IPS-20b (cell line): ENCODE data around the gene EIF3B.

Source experiments
- H3K27ac ChIP-seq: one replicate; pipeline ENCODE4 v1.5.1; 2013; ENCODE audit warnings: low read length
- H3K27me3 ChIP-seq: 2 replicates; pipeline ENCODE4 v1.6.1; 2013; ENCODE audit warnings: mild to moderate bottlenecking, low read length, inconsistent platforms; ENCODE audit not compliant: insufficient read depth
- H3K36me3 ChIP-seq: 2 replicates; pipeline ENCODE4 v1.6.1; 2013; ENCODE audit warnings: low read depth, mild to moderate bottlenecking, inconsistent platforms, low read length, moderate library complexity; ENCODE audit not compliant: insufficient read depth
- H3K4me1 ChIP-seq: 2 replicates; pipeline ENCODE4 v1.6.1; 2013; ENCODE audit warnings: mild to moderate bottlenecking, control low read depth, inconsistent platforms, low read length, moderate library complexity; ENCODE audit not compliant: insufficient read depth
- H3K4me3 ChIP-seq: 2 replicates; pipeline ENCODE4 v1.5.1; 2013; ENCODE audit warnings: mild to moderate bottlenecking, low read length, inconsistent platforms
- H3K9ac ChIP-seq: 2 replicates; pipeline ENCODE4 v1.6.1; 2013; ENCODE audit warnings: low read depth, mild to moderate bottlenecking, inconsistent platforms, low read length, moderate library complexity
- H3K9me3 ChIP-seq: 2 replicates; pipeline ENCODE4 v1.6.1; 2013; ENCODE audit warnings: mild to moderate bottlenecking, low read depth, low read length, inconsistent platforms; ENCODE audit not compliant: insufficient read depth

Gene EIF3B

DNA sequence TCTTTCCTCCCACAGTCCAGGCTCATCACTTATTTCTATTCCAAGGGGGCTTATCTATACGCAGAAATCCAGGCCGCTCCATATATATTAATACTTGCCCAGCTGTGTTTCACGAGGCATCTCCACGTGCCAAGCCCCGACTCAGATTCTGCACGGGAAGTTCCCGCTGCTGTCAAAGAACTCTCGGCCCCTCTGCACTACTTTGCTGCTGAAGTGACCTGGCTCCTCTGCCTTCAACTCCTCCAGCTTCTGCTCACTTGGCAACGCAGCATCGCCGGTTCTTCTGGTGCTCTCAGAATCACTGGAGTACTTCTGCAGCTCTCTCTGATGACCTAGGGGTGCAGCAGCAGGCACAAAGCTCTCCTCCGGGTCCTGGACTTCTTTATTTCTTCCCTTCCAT is 39.1 kb downstream of the EIF3B start:
- Histone ChIP-seq H3K4me1 (no peaks in the 10 kb centered on the region), H3K27ac (no peak overlapping the region), H3K9me3 (no peaks in the 10 kb centered on the region), H3K4me3 (no peak overlapping the region), H3K36me3 (no peaks in the 10 kb centered on the region), H3K9ac (no peak overlapping the region), H3K27me3 (no peaks in the 10 kb centered on the region)

DNA sequence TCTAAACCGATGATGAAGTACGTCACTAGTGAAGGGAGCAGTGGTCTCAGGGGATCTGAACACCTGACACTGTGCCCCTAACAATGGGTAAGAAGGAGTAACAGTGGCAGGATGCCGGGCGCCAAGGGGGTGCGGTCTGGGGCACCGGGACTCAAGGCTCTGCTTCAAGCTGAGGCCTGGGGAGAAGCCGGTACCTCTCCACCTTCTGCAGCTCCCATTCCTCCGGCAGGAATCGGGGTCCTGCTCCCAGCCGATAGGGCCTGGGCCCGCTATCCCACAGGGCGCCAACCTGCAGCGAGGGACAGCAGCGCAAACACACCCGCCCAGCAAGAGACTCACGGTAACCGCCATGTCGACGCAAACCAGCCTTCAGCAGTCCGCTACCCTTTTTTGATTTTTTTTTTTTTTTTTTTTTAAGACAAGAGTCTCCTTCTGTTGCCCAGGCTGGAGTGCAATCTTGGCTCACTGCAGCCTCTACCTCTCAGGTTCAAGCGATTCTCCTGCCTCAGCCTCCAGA is 40.0 kb downstream of the EIF3B start:
- Histone ChIP-seq H3K36me3 (no peaks in the 10 kb centered on the region), H3K9me3 (no peaks in the 10 kb centered on the region), H3K4me3 (no peak overlapping the region), H3K27ac (no peak overlapping the region), H3K27me3 (no peaks in the 10 kb centered on the region), H3K9ac (no peak overlapping the region), H3K4me1 (no peaks in the 10 kb centered on the region)

DNA sequence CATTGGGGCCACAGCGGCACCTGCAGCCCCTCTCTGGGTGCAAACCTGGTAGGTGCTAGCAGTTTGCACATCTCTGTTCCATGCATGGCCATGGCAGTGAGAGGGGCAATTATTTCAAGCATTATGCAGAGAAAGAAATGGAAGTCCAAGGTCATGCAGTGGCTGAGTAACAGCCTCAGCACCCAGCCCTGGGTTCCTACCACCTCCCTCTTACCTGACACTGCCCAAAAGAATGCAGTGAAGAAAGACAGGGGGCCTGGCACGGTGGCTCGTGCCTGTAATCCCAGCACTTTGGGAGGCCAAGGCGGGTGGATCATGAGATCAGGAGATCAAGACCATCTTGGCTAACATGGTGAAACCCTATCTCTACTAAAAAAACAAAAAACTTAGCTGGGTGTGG is 43.9 kb downstream of the EIF3B start:
- H3K27ac ChIP-seq, result no peak overlapping the region
- H3K9me3 ChIP-seq, result no peaks in the 10 kb centered on the region

DNA sequence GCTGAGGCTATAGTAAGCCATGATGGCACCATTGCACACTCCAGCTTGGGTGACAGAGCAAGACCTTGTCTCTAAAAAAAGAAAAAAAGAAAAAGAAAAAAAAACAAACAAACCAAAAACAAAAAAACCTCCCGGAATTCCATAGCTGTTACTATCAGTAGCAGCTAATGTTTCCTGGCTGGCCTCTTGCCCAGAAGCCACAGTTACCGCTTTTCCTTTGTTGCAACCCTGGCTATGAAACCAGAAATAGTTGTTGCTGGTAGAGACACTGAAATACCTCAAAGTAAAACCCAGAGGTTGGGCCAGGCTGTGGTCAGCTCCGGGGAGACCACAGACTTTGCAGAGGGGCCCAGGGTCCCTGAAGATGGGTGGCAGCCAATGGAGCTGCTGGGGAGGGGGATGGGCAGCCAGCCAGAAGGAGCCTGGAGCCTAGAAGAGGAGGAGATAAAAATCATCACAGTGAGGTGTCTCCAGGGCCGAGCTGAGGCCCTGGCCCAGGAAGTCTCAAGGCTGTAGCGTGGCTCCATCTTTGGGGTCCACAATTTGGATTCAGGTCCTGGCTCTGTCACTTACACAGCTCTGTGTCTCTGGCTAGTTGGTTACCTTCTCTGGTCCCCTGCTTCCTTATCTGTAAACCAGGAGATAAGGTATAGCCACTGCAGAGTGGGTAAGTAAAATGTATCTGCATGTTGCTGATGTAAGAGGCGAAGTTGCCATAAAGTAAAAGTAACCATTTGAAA is 45.4 kb downstream of the EIF3B start:
- H3K4me1 ChIP-seq, result peaks cover 8% of the 10 kb centered on the region
- H3K9me3 ChIP-seq, result no peaks in the 10 kb centered on the region
- no peak overlapping the region for H3K9ac ChIP-seq
- no peak overlapping the region for H3K27ac ChIP-seq
- no peaks in the 10 kb centered on the region for H3K36me3 ChIP-seq
- H3K4me3 ChIP-seq, result no peak overlapping the region
- H3K27me3 ChIP-seq, result no peaks in the 10 kb centered on the region

More for the DNA sequence above, 43.9 kb downstream of the EIF3B start:
- H3K4me3 ChIP-seq, result no peak overlapping the region
- H3K27me3 ChIP-seq, result no peaks in the 10 kb centered on the region
- peaks cover 3% of the 10 kb centered on the region for H3K4me1 ChIP-seq
- H3K36me3 ChIP-seq, result no peaks in the 10 kb centered on the region
- H3K9ac ChIP-seq, result no peak overlapping the region

DNA sequence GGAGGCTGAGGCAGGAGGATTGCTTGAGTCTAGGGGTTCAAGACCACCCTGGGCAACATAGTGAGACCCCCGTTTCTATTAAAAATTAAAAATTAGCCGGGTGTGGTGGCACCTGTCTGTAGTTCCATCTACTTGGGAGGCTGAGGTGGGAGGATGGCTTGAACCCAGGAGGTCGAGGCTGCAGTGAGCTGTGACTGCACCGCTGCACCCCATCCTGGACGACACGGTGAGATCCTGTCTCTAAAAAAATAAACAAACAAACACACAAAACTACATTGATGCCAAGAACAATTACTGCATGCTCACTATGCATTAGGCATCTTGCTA is 48.0 kb downstream of the EIF3B start:
- peak overlapping the region; percentile 98 for H3K4me3 ChIP-seq
- H3K27me3 ChIP-seq, result no peaks in the 10 kb centered on the region
- H3K9me3 ChIP-seq, result no peaks in the 10 kb centered on the region
- H3K27ac ChIP-seq, result peak overlapping the region; percentile 76
- H3K4me1 ChIP-seq, result peaks cover 8% of the 10 kb centered on the region
- H3K36me3 ChIP-seq, result no peaks in the 10 kb centered on the region
- H3K9ac ChIP-seq, result peak overlapping the region; percentile 79; the same call in 1 of the 2 replicates

DNA sequence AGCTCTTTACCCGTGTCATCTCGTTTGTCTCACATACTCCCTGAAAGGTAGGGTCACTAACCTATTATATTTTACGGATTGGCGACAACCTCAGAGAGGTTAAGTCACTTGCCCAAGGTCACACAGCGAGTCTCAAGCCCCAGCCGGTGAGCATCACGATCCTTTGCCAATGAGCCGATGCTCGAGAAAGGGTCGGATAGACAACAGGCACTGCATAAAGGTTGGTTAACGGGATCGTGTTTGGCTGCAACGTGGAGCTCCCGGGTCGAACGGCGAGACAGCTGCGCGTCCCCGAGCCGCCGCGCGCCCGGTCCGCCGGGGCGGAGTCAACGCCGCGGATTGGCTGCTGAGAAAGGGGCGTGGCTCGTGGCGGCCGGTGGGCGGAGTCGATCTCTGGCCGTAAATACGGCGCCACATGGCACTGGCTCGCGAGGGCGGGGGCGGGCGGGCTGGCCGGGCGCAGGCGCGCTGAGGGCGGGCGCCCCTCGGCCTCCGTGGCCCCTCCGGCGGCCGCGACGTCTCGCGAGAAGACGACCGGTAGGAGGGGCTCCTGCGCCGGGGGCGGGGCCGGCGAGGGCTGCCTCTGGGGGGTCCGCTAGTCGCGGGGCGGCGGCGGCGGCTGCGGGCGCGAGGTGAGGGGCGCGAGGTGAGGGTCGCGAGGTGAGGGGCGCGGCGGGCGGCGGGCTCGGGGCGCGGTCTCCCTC is 48.5 kb downstream of the EIF3B start, which contains the start of gene CHST12:
Gene CHST12, plus strand, starts transcription at position 598 of the 704 bp plus-strand sequence. CDS start 29,029 bp downstream, outside the sequence.
- Histone ChIP-seq H3K27ac (peak within 1 kb of the TSS; percentile 76), H3K4me3 (peak within 1 kb of the TSS; percentile 98), H3K4me1 (peaks cover 8% of the 10 kb centered on the region), H3K27me3 (no peaks in the 10 kb centered on the region), H3K9ac (peak within 1 kb of the TSS; percentile 79), H3K9me3 (no peaks in the 10 kb centered on the region), H3K36me3 (no peaks in the 10 kb centered on the region)

DNA sequence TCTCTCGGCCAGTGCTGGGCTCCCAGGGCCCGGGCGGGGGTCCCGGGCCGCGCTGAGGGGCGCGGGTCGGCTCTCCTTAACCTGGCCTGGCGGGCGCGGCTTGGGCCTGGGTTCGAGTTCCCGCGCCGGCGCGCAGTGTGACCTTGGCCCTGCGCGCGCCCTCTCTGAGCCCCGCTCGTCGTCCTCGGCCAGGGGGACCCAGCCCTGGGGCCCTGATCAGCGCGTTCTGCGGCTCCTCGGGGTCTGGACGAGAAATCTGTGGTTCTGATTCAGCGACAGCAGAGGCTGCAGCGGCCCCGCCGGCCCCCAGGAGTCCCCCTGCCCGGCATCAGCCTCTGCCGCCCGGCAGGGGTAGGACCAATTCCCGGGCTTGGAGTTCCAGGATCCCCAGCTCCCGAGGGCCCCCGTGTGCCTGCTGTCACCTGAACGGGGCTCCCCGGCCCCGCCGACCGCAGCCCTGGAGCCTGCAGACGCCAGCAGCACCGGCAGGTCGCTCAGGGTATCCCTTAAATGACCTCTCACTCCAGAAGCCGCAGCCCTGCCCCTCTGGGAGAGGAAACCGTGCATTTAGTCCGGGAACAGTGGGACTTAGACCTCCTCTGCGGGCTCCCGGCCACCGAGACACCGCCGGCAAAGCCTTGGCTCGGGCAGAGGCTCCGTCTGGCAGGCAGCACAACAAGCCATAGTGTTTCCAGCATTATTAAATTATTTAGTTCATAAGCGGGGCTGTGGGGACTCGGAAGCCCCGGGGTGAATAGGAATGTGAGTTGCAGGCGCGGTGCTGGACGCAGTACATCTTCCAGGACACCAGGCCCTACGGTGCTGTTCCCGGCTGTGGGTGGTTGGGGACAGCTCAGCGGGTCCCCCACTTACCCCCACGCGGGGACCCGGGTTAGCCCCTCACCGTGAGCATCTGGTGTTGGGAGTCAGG is 49.4 kb downstream of the EIF3B start:
- no peaks in the 10 kb centered on the region for H3K36me3 ChIP-seq
- H3K9me3 ChIP-seq, result no peaks in the 10 kb centered on the region
- no peak overlapping the region for H3K27ac ChIP-seq
- peak overlapping the region; percentile 71 for H3K4me3 ChIP-seq
- H3K27me3 ChIP-seq, result no peaks in the 10 kb centered on the region
- peaks cover 8% of the 10 kb centered on the region for H3K4me1 ChIP-seq
- H3K9ac ChIP-seq, result peak overlapping the region; percentile 72; the same call in 1 of the 2 replicates

DNA sequence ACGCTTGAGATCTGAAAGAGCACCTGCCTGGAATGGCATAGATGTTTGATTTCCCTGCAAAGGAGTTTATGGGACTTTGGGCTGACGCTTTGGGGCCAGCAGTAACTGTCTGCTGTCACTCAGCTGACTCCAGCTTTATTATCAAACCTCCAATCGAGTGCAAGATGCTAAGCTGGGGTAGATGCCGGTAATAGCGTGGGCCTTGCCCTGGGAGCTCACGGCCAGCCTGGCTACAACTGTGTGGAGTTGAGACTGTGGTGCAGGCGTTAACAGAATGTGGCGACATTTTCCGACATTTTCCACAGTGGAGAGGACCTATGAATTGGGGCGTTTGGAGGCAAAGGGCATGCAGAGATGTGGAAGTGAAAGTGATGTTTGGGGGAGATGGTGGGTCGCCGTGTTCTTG is 50.1 kb downstream of the EIF3B start:
- peak overlapping the region; percentile 72; the same call in 1 of the 2 replicates for H3K9ac ChIP-seq

DNA sequence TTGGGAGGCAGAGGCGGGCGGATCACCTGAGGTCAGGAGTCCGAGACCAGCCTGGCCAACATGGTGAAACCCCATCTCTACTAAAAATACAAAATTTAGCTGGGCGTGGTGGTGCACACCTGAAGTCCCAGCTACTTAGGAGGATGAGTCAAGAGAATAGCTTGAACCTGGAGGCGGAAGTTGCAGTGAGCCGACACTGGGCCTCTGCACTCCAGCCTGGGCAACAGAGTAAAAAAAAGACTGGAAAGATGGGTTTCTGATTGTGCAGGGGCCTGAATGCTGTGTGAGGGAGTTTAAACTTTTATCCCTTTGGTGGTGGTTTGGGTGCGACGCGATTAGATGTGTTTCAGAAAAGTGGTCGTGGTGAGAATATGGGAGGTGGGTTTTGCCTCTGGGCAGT is 50.6 kb downstream of the EIF3B start:
- H3K27ac ChIP-seq, result no peak overlapping the region
- no peak overlapping the region for H3K4me3 ChIP-seq
- no peaks in the 10 kb centered on the region for H3K27me3 ChIP-seq
- no peak overlapping the region for H3K9ac ChIP-seq
- no peaks in the 10 kb centered on the region for H3K36me3 ChIP-seq
- H3K9me3 ChIP-seq, result no peaks in the 10 kb centered on the region
- peaks cover 7% of the 10 kb centered on the region for H3K4me1 ChIP-seq

More for the DNA sequence above, 50.1 kb downstream of the EIF3B start:
- H3K4me3 ChIP-seq, result peak overlapping the region; percentile 71
- peaks cover 8% of the 10 kb centered on the region for H3K4me1 ChIP-seq
- H3K9me3 ChIP-seq, result no peaks in the 10 kb centered on the region
- no peaks in the 10 kb centered on the region for H3K36me3 ChIP-seq
- no peaks in the 10 kb centered on the region for H3K27me3 ChIP-seq
- H3K27ac ChIP-seq, result no peak overlapping the region

DNA sequence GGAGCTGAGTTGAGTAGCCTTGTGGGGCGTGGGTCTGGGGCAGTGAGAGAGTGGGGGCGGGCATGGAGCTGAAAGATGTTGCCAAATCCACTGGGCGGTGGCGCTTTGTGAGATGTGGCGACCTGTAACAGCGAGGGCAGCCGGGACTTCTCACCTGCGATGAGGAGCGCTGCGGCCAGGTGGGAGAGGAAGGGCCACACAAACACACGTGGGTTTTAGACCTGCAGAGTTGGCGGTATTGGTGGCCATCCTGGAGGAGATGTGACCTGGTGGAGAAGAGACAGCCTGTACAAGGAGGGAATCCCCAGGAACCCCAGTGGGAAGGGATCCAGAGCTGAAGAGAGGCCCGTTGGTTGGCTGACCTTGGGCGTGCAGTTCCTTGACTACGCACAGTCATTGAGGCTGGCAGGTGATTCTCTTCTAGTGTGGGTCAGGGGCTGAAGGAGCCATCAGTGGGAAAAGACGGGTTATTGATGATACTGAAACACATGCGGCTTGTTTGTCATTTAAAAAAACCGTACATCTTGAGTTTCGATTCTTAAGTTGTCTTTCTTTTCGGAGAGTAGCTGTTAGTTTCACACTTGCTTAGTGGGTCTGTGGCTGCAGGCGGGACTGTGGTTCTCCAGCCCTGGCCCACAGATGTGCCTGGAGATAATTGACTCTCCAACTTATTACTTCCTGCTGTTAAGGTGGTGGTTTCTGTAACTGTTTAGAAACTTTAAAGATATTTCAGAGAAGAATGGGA is 51.1 kb downstream of the EIF3B start:
- no peak overlapping the region for H3K27ac ChIP-seq
- H3K36me3 ChIP-seq, result no peaks in the 10 kb centered on the region
- no peak overlapping the region for H3K4me3 ChIP-seq
- H3K4me1 ChIP-seq, result peaks cover 5% of the 10 kb centered on the region; the same call in 1 of the 2 replicates
- no peaks in the 10 kb centered on the region for H3K9me3 ChIP-seq
- H3K9ac ChIP-seq, result no peak overlapping the region
- H3K27me3 ChIP-seq, result no peaks in the 10 kb centered on the region
